ENCODE measurements around the gene COG5.
"Not testable (repeated sequence)": the region's sequence is repeated elsewhere in the genome, so short reads cannot be mapped to it uniquely, and the experiment has no call there.

COG5 gene

DNA sequence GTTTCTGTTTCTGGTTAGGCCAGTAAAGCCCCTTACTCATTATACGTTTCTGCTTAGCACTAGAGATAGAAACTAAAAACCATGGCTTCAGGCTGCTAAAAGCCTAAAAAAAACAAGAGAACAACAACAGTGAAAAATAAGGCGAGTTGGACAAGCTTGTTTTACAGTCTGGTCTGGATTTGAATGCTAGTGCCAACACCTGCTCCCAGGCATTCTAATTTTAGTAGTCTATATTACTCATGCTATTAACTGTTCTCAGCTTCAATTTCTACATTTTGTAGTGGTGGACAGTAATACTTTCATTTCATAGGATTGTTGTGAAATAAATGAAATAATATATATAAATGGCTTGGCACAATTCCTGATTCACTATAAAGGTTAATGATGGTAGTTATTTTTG lies 286.4 kb downstream of the COG5 start:
- DNase-seq (ENCODE audit: low read depth in 2 of 2, low spot score in 1 of 2): no peak

DNA sequence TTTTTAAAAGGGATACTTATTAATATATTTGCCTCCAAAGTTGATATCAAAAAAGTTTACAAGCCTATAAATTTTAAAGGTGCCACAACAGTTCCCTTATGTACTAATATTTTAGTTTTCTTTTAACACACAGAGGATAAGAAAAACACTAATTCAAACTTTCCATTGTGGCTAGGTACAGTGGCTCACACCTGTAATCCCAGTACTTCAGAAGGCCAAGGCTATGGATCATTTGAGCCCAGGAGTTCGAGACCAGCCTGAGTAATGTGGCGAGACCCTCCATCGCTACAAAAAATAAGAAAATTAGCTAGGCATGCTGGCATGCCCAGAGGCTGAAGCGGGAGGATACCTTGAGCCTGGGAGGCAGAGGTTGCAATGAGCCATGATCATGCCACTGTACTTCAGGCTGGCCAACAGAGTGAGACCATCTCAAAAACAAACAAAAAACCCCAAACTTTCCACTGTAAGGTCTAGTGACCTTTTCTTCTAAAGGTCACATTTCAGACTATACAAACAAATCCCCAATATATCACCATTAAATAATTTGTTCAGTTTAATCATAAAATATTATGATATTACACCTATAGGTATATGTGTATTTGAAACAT lies 287.4 kb downstream of the COG5 start:
- no peak for DNase-seq (ENCODE audit: low read depth in 2 of 2, low spot score in 1 of 2)

DNA sequence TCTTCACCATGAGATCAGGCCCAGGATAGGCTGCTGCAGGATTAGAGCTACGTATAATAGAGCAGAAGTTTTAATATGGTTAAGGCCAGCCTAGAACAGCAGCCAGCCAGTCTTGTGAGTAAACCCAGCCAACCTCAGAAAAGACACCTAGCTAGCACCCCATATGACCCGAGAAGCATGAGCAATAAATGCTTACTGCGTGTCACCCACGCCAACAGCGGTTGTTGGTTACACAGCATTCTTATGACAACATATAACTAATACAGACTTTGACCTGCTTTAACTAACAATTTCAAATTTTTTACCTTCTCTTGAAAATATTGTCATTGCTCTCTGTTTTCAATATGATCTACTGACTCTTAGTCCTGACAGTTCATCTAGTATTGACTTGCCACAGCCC lies 289.2 kb downstream of the COG5 start:
- DNase-seq (ENCODE audit: low read depth in 2 of 2, low spot score in 1 of 2): no peak

GRCh38 chr7:107269790-107270189 lies 293.9 kb downstream of the COG5 start:
- no peak for DNase-seq (ENCODE audit: low read depth in 2 of 2, low spot score in 1 of 2)

DNA sequence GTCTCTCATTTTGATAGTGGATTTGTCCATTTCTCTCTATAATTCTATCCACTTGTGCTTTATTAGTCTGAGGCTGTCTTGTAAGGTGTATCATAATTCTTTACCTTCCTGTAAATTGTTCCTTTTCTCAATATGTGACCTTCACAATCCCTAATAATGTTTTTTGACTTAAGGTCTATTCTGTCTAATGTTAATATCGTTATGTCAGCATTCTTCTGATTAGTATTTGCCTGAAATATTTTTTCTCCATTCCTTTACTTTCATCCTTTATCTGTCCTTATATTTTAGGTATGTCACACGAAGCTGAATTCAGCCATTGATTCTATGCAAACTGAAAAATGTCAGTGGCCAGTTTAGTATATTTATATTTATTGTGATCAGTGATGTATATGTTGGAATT lies 295.1 kb downstream of the COG5 start:
- no peak for DNase-seq (ENCODE audit: low read depth in 2 of 2, low spot score in 1 of 2)

DNA sequence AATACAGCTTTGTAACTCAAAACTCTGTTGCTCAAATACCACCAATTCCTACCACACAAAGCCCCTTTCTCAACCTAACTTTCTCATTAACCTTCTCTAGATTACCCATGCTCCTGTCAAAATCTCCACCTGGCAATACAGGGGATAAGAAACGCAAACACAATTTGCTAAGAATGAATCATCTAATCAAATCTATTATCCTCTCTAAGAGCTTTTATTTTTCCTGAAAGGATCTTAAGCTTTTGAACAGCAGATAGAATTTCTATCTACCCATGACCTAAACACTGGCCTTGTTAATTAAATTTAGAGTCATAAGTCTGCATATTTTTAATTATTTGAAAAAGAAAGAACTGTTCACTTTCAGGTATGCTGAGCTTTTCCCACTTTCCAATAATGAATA lies 296.6 kb downstream of the COG5 start:
- no peak for DNase-seq (ENCODE audit: low read depth in 2 of 2, low spot score in 1 of 2)

- no peak for DNase-seq (ENCODE audit: low read depth in 2 of 2, low spot score in 1 of 2)
Measured at GRCh38 chr7:107264723-107265122, 299.0 kb downstream of the COG5 start.

DNA sequence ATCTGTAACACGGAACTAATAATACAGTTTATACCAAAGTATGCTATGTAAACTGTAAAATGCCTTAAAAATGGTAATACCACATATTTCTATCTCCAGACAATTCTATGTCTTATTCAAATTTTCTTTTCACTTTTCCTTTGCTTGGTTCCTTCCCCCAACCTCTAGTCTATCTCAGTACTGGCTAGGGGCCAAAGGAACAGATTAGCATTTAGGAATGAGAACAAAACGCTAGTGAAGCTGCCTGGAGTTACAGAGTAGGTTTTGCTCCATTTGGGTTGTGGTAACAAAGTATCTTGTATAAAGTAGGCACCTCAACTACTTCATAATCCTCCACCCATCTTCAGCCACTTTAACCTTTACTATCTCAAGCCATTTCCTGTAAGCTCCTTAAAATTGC lies 300.9 kb downstream of the COG5 start:
- DNase-seq (ENCODE audit: low read depth in 2 of 2, low spot score in 1 of 2): no peak

DNA sequence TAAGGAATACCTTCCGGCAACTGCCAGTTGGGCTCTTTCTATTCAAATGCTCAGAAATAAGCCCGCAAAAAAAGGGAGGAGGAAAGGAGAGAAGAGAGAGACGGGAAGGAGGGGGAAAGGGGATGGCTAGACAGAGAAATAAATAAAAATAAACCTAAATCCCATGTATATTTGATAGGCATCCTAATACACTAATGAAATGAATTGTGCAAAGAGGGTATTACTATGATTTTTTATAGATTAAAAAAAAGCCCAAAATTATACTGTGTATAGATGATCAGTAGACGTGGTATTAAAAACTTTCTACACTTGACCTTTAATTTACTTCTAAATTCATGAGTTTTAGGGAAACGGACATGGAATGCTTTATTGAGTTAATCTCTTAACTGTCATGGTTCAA lies 305.0 kb downstream of the COG5 start:
- DNase-seq (ENCODE audit: low read depth in 2 of 2, low spot score in 1 of 2): no peak

GRCh38 chr7:107255602-107256001 lies 308.1 kb downstream of the COG5 start:
- no peak for DNase-seq (ENCODE audit: low read depth in 2 of 2, low spot score in 1 of 2)

DNA sequence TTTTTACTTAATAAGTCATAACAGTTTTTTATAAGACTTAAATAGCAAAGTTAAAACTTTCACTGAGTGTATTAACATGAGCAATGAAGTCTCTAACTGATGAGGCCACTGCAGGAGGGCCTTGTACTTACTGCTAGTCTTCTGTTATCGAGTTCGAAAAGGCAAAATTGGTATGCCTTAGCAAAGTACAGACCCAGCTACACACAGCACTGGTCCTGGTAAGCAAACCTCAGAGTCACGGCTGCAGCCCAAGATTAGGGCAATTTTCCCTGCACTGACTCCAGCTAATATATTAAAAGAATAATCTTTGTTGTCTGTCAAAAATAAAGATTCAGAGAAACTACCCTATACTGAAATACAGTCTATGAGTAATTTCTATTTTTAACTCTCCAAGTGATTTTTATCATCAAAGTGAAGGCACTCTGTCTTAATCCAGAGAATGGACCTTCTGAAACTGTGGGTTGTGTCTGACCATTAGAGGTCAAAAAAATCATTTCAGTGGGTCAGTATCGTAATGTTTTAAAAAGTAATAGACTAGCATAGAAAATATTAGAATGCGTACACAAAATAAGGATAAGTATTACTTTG lies 309.2 kb downstream of the COG5 start:
- DNase-seq (ENCODE audit: low read depth in 2 of 2, low spot score in 1 of 2): no peak

- DNase-seq (ENCODE audit: low read depth in 2 of 2, low spot score in 1 of 2): no peak
Measured at GRCh38 chr7:107253599-107253998, 310.1 kb downstream of the COG5 start.

GRCh38 chr7:107251963-107252362 lies 311.8 kb downstream of the COG5 start:
- no peak for DNase-seq (ENCODE audit: low read depth in 2 of 2, low spot score in 1 of 2)

GRCh38 chr7:107248551-107249316 lies 315.0 kb downstream of the COG5 start:
- DNase-seq (ENCODE audit: low read depth in 2 of 2, low spot score in 1 of 2): no peak

DNA sequence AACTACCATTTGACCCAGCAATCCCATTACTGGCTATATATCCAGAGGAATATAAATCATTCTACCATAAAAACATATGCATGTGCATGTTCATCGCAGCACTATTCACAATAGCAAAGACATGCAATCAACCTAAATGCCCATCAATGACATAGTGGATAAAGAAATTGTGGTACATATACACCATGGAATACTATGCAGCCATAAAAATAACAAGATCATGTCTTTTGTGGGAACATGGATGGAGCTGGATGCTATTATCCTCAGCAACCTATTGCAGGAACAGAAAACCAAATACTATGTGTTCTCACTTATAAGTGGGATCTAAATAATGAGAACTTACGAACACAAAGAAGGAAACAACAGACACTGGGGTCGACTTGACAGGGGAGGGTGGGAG lies 316.9 kb downstream of the COG5 start:
- DNase-seq (ENCODE audit: low read depth in 2 of 2, low spot score in 1 of 2): not testable (repeated sequence)

- no peak for DNase-seq (ENCODE audit: low read depth in 2 of 2, low spot score in 1 of 2)
Measured at GRCh38 chr7:107244613-107245012, 319.1 kb downstream of the COG5 start.

DNA sequence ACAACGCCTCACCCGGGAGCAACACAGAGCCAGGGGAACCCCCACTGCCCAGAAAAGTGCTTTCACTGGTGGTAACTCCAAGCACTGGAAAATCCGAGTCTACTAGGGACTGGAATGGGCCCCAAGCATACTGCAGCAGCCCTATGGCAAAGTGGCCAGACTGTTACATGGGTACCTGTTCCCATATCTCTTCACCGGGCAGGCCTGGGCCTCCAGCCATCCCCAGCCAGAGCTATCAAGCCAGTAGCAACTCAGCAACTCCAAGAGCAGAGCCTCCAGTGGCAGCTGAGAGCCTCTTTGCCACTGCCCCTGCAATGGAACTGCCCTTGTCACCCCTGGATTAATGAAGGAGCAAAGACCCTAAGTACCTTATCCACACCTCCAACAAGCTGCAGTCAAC lies 321.5 kb downstream of the COG5 start:
- no peak for DNase-seq (ENCODE audit: low read depth in 2 of 2, low spot score in 1 of 2)

DNA sequence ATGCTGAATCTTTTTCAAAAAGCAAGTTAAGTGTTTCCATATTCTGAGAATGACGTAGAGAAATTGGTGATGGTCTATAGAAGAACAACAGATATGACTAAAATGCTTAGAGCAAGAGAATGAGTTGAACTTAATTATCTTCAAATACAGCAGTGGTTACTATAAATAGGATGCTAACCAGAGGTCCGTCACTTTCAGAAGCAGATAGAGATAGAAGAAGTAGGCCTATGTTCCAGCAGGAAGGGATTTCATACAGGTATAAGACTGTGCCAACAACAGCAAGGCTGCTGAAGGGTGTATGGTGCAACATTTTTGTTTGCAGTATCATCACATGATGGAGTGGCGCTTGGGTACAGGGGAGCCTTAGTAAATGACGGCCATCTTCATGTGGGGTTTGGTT lies 326.3 kb downstream of the COG5 start:
- DNase-seq (ENCODE audit: low read depth in 2 of 2, low spot score in 1 of 2): no peak

DNA sequence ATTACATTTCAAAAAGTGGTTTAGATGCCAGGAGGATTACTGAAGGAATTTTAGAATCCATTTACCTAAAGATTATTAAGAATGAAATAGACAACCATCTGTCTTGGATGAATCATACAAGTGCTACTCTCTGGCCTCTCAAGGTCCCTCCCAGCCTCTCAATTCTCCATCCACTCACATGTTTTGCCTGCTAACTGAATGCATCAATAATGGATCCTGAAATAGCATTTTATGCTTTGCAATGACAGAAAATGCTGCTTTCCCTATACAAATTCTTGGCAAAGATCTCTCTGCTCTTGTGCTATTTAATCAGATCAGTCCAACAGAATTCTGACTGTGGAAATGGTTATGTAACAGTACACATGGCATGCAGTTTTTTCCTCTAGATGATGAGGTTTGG lies 326.9 kb downstream of the COG5 start:
- no peak for DNase-seq (ENCODE audit: low read depth in 2 of 2, low spot score in 1 of 2)

DNA sequence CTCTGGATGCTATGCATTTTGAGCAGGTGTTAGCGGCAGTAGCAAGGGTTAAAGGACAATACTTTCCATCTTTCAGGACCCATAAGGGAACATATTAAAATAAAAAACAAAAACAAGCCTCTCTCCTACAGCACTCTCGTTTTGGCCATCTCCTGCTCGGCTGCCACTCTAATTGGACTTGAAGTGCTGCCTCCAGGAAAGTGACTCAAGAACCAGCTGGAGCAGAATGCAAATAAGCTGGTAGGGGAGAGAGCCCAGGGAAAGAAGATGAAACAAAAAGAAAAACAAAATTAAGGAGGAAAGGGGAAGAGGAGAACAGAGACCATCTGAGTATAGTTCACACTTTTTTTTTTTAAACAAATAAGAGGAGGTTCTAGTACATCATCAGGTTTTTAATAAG lies 329.3 kb downstream of the COG5 start:
- DNase-seq (ENCODE audit: low read depth in 2 of 2, low spot score in 1 of 2): no peak

DNA sequence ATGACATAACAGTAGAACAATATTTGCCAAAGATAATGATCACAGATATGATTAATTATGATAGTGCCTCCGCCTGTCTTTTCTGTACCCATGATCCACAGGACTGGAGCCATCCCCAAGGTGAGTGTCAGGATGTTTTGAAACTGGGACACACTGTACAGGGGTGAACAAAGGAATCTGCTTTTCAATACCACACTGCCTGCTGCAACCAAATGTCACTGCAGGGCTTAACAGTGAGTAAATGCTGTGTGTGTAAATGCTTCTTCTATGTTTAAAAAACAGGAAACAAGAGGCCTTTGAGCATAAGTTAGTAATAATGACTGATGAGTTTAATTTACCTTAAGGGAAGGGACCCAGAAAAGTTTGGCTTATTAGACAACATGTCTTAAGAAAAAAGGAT lies 329.7 kb downstream of the COG5 start:
- DNase-seq (ENCODE audit: low read depth in 2 of 2, low spot score in 1 of 2): no peak

DNA sequence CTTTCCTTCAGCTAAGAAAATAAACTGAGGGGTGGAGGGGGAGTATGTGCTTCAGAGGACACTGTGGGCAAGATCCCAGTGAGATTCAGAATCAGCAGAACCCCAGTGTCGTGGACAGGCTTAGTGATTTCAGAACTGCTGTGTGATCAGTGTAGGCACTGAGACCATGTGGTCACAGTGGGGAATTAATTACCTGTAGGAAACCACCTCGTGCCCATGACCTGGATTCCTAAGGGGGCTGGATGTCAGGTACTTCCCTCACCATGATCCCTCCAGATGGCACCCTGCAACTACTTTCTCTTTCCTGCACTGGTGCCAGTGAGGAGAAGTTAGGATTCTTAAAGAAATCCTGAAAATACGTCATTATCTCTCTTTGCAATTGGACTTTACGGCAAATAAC lies 330.5 kb downstream of the COG5 start:
- DNase-seq (ENCODE audit: low read depth in 2 of 2, low spot score in 1 of 2): no peak
